ENCODE data around the gene DPEP3.
"Not testable (repeated sequence)": the region's sequence is repeated elsewhere in the genome, so short reads cannot be mapped to it uniquely, and the experiment has no call there.

Gene DPEP3

DNA sequence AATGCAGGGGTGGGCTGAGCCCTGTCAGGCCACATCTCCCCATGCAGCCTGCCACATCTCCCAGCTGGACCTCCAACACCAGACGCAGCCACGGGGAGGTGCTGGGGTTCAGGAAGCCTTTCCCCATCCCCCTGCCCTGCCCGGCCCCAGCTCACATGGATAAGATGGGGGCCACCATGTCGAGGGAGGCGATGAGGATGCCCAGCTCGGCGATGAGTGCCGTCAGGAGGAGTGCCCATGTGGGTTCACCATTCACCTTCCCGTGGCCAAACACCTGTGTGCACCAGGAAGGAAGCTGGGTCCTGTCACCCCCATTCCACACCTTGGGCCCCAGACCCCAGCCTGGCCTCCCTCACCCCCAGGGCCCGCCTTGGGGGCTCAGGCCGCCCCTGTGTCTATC lies 30.7 kb downstream of the DPEP3 start:
- DNase-seq = no peak
- intact Hi-C loops (cut with DNase I) = no loop called here

DNA sequence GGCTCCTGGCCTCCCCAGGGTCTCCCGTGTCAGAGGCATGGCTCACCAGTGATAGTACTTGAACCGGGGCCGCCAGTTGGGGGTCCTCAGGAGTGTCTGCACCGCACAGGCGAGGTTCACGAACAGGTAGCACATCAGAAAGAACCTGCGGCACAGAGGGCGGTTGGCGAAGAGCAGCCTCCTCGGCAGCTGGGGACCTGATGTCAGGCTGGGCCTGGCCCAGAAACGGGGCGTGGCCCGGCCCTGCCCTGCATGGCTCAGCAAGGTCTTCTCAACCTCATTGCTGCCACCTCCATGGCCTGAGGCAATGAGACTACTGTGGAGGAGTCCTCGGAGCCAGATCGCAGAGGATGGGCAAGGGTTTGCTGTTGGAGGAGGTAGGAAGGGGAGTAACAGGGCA lies 32.3 kb downstream of the DPEP3 start:
- intact Hi-C loops (cut with DNase I) = no loop called here
- no peak for DNase-seq

DNA sequence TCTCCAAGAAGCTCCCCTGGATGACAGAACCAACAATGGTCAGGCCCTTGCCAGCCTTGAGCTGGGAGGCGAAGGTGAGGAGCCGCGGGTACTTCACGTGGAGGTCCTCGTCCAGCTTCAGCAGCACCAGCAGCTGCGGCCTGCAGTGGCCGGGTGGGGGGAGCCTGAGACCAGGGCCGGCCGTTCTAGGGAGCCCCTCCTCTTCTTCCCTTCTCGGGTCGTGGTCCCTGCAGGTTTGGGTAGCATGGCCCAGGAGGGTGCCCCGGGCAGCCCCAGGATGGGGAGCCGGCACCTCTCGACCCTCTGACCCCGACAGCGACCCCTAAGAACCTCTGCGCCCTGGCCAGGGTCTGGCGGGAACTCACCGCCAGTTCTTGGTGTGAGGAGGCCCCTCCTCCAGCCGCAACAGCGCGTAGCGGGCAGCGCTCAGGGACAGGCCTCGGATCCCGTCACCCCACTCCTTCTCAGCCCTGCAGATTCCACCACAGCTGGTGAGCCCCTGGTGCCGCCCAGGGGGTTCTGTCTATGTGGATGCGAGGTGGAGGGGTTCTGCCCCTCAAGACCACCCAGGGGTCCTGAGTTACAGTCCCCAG lies 33.2 kb downstream of the DPEP3 start:
- DNase-seq = peak in 1 of 10 donors; percentile 68
- intact Hi-C loops (cut with DNase I) = no loop called here

DNA sequence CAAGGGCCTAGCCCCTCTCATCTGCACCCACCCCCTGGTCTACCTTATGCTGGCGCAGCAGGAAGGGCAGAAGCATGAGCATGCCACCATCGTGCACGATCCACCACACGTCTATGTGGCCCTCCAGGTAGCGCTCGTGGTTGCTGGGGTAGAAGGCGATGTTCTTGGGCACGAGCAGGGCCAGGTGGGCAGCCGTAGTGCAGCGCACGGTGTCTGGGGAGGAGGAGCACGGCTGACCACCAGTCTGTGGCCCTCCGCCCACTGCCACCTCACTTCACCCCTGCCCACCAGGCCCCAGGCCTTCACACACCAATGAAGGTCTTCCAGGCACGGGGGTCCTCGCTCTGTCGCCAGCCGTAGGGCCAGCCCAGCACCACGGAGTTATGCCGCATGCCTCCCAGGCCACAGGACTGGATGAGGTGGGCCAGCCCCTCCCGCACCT lies 34.1 kb downstream of the DPEP3 start:
- DNase-seq = peak in 1 of 10 donors; percentile 66
- intact Hi-C loops (cut with DNase I) = no loop called here

DNA sequence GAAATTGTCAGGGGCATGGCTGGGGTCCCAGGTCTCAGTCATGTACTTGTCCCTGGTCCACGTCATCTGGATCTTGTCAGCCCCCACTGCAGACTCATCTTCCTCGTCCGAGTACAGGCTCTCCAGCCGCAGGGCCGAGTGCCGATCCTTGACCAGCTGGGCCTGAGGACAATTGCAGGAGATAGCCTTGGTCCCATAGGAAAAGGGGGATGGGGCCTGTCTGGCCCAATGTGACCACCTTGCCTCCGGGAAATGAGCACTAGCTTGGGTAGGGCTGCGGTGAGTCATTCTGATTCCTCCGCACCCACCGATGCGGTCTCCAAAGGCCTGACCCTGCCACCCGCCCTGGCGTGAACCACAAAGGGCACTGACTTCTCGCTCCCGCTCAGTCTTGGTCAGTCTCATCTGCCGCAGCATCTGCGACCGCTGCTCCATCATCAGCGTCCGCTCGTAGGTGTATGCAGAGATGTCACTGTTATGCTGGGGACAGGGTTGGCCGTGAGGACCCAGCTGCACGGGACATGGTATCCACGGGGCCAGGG lies 34.8 kb downstream of the DPEP3 start:
- intact Hi-C loops (cut with DNase I) = no loop called here
- DNase-seq = peak in 1 of 10 donors; percentile 56

DNA sequence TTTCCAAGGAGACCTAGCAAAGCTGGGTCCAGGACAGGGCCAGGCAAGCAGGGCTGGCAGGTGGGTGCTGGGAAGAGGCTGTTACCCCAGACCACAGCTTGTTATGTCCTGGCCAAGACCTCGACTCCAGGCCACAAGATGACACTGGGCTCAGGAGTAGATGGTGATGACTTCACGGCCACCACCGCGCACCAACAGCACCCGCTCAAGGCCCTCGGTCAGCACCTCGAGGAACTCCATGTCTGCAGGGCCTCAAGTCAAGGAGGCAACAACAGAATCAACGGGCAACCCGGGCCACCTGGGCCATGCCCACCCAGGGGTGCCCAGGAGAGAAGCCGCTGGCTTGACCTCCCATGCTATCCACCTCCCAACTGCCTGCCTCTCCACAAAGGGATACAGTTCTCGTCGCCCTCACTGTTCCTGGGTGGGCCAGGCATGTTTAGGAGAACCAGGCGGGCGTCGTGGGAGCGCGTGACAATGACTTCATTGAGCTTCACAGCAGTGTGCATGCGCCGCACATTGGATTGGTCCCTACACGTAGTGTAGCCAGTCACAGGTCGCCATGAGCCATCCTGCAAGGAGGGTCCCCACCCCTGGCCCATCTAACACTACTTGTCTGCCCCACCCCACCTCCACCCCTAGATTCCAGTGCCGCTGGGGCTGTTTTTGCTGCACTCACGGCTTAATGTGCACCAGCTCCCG lies 35.5 kb downstream of the DPEP3 start:
- intact Hi-C loops (cut with DNase I) = no loop called here
- DNase-seq = peak in 1 of 10 donors; percentile 67

DNA sequence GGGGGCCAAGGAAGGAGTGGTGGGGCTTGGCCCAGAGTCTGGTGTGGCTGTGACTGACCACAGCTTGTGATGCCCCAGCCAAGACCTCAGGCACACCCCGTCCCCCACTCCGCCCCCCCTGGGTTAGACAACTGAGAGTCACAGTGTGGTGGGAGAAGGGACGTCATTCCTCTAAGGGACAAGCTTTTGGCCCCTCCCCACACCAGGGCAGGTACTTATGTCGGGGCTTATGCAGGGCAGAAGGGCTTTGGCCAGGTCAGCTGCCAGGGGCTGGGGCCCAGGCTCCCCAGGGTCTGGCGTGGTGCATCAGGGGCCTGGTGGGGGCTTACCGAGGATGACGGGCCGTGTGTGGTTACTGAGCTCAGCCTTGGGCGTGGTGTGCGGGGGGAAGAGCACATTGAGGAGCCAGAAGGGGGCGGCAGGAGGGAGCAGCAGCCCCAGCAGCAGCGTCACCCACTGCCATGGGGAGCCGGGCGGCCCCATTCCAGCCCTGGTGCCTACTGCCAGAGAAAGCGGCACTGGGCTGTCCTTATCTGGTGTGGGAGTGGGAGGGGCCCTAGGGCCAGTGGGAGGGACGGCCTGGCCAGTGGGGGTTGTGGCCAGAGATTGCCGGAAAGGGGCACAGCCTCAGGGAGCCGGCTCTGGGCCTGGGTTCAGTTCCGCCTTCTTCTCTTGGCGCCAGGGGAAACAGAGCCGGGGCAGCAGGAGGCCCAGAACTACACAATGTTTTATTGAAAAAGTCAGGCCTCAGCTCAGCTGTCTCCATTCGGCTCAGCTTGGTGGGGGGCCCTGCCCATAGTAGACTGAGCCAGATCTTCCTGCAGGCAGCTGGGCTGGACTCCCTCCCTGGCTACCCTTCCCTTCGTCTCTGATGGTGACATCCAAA lies 36.4 kb downstream of the DPEP3 start, which contains the start of gene LCAT:
TSS of gene LCAT (minus strand) at position 502 of the 886 bp plus-strand sequence. CDS start at position 483, 19 bp downstream.
- DNase-seq = peak; percentile 70 to 97 (median 77)
- intact Hi-C loops (cut with DNase I) = no loop called here

DNA sequence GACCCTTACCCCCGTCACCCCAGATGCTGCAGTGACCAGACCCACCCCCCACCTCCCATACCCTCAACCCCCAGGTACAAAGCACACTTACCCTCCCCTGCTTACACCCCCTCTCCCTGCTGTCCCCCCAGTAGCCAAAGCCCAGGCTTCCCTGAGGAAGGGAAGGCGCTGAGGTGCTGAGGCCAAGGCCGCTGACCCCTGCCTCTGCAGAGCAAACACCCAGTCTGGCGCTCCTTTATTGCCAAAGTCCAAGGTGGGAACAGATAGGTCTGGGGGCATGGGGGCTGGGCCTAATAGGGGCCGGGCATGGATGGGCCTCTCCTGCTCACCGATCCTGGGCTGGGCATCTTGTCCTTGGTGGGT lies 37.1 kb downstream of the DPEP3 start:
- intact Hi-C loops (cut with DNase I) = no loop called here
- DNase-seq = no peak

DNA sequence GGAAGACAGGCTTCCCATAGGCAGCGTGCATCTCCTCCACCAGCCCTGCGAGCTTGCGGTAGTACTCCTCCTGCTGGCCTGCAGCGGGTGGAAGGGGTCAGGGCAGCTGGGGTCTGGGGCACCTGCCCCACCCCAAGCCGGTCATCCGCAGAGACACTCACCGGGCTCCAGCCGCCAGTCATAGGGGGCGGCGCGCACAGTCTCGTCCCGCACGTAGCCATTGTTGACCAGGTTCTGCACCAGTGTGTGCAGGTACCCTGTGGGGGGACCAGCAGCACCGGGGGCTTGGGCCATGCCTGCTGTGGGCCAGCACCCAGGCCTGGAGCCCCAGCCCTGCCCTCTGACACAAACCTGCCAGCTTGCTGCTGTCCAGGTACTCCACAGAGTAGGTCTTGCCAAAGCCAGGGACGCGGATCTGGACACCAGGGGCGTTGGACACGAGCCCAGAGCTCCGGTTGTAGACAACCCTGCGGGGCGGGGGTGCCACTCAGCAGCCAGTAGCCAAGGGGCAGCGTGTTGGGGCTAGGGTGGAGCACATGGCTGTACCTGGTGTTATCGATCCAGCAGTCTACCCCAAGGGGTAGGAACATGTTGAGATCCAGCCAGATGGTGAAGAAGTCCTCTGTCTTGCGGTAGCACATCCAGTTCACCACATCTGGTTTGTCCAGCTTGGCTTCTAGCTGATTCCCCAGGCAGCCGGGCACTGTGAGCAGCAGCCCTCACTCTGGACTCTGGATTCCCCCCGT lies 37.6 kb downstream of the DPEP3 start:
- DNase-seq = peak in 1 of 10 donors; percentile 66
- intact Hi-C loops (cut with DNase I) = no loop called here

DNA sequence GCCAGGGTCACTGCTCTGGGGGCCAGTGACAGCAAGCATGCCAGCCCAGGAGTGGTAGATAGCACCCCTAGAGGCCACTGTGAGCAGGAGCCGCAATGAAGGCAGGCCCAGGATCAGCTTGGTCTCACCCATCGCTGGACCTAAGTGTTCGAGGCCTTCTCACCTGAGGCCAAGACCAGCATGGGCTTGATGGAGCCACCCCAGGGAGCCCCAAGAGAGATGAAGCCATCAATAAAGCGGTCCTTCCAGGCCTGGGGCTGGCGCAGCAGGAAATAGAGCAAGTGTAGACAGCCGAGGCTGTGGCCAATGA lies 38.1 kb downstream of the DPEP3 start:
- DNase-seq = peak in 1 of 10 donors; percentile 67
- intact Hi-C loops (cut with DNase I) = no loop called here

DNA sequence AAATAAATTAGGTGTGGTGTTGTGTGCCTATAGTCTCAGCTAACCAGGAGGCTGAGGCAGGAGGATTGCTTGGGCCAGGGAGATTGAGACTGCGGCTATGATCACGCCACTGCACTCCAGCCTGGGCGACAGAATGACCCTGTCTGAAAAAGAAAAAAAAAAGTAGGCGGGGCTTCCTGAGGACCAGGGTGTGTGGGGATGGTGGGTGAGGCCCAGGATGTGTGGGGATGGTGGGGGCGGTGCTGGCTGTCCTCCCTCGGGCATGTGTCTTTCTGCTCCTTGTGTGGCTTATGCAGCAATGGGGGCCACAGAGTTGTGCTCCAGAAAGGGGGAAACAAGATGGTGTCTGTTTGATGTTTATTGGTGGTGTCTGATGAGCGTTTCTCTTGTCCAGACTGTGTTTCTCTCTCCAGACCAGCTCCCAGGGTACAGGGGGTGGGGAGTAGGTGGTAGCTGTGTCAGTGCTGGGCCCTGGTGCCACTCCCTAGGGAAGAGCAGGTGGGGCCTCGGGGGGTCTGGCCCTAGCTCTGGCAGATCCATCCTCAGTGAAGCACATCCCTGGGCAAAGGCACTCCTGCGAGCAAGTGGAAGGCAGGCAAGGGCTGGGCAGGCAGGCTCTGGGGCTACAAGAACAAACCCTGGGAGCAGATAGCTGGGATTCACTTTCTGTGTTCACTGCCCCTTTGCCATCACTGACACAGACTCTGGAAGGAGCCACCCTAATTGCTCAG lies 38.7 kb downstream of the DPEP3 start:
- no peak for DNase-seq
- intact Hi-C loops (cut with DNase I) = no loop called here

DNA sequence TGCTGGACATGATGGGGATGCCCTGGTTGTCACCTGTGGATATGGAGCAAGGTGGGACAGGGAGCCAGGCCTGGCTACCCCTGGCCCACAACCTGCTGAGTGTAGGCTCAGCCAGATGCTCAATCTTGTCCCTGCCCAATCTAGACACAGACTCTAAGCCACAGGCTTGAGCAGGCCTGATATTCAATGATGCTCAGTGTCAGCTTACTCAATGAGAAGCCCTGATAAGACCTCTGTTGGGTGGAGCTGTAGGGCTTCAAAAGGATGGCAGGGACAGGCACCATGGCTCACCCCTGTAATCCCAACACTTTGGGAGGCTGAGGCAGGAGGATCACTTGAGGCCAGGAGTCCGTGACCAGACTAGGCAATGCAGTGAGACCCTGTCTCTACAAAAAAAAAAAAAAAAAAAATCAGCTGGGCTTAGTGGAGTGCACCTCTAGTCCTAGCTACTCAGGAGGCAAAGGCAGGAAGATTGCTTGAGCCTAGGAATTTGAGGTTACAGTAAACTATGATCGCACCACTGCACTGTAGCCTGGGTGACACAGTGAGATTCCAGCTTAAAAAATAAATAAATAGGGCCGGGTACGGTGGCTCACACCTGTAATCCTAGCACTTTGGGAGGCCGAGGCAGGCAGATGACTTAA lies 39.7 kb downstream of the DPEP3 start:
- DNase-seq = no peak
- intact Hi-C loops (cut with DNase I) = no loop called here

DNA sequence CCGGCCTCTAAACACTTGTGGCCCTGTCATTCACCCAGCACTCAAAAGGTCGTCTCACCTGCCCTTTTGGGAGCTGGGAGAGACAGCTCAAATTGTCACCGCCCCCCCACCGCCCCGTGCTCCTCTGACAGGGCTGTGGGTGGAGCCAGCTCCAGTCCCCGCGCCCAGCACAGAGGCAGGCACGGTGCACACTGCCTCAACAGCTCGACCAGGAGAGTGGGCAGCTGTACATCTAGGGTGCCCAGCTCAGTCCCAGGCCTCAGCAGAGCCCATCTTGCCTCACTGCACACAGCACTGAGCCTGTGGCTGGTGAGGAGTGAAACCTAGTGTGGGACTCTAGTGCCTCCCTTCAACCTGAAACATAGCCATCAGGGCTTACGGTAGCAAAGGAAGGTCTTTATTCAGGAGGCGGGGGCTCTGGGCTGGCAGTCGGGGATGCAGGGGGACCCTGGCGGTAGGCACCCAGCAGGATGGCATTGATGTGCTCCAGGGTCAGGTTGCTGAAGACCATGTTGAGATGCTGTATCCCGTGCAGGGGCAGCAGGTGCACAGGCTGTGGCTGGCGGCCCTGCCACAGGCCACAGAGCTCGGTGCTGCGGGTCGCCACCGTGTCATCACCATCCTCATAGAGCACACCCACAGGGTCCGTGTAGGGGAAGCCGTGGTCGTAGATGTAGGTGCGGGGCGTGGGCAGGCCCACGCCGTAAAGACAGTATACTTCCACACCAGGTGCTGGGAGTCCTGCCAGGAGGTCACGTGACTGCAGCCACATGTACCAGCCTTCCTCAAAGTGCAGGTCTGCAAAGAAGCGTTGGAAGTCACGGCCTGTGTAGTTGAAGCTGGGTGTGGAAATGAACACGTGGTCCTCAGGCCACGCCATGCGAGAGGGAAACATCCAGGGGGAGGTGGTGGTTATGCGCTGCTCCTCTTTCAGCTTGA lies 40.5 kb downstream of the DPEP3 start:
- no peak for DNase-seq
- intact Hi-C loops (cut with DNase I) = loop anchor here (5.0 to 10.0 kb wide), 2 partner anchors 85 to 103 kb away; partner anchors contain the start of genes DDX28 and DUS2

DNA sequence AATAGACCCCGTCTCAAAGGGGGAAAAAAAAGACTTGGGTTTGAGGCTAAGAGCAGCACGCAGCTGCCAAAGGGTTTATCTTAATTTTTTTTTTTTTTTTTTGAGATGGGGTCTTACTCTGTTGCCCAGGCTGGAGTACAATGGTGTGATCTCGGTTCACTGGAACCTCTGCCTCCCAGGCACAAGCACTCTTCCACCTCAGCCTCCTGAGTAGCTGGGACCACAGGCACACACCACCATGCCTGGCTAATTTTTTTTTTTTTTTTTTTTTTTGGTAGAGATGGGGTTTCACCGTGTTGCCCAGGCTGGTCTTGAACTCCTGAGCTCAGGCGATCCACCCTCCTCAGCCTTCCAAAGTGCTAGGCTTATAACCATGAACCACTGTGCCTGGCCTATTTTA lies 42.6 kb downstream of the DPEP3 start:
- intact Hi-C loops (cut with DNase I) = loop anchor here (5.0 to 10.0 kb wide), 2 partner anchors 87 to 105 kb away; partner anchors contain the start of genes DDX28 and DUS2

DNA sequence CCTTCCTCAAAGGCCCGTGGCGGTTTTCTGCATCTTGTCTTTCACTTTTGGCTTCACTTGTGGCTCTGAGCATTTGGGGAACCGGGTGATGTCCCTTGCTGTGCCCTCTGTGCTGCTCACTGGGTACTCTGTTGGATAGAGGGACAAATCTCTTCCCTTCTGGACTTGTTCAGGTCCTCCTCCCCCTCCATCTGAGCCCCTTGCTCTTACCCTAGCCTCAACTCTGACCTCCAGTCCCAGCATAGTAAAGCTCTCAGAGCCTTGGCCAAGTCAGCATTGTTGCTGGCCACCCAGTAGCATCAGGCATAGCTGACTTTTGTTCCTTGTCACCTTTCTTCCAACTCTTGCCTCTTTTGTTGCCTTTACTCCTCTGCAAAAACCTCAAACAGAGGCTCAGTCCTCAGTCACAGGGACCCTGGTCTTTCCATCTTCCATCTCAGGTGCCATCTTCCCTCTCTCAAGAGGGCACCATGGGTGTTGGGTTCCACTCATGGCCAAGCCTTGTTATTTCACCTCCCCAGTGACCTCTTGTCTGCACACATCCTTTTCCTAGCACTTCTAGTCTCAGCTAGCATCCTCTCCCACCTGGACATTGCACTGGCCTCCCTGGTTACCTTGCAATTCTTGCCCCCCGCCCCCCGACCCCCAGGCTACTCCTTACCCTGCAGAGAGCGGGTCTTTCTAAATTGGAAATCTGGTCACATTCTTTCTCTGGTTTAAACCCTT lies 43.3 kb downstream of the DPEP3 start:
- intact Hi-C loops (cut with DNase I) = loop anchor here (5.0 to 10.0 kb wide), 2 partner anchors 88 to 105 kb away; partner anchors contain the start of genes DDX28 and DUS2

More for the DNA sequence above, 42.6 kb downstream of the DPEP3 start:
- DNase-seq = not testable (repeated sequence)

DNA sequence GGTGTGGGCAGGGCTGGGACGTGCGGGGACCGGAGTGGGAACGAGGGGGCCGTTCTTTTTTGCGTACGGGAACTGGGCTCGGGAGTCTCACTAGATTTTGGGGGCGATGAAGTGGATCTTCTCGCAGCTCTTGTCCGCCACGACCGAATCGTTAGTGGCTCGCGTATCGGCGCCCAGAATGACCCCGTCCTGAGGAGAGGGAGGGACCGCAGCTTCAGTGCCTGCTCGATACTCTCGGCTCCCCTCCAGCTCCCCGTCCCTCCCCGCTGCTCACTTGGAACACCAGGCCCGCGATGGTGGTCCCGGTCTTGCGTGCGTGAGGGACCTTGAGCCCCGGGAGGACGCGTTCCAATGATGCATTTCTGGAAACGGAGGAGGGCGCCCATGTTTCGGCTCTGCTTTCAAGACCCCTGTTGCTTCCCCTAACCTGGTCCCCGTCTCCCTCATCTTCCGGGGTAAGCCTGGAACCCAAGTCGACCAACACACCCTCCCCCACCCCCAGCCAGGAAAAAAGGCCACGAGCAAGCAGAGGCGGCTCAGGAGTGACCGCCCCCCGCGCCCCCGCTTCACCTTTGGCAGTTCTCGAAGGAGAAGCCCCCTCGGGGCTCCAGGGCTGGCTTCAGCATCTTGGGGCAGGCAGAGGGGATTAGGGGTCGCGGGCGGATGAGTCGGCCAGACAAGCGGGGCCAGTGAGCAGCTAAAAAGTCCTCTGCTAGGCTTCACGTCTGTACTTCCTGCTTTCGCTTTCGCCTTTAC lies 44.0 kb downstream of the DPEP3 start, which contains the start of gene PSMB10:
TSS of gene PSMB10 (minus strand) at position 727 of the 756 bp plus-strand sequence. CDS start at position 626, 101 bp downstream.
- peak in 5 of 10 donors; percentile 42 to 82 (median 49) for DNase-seq
- intact Hi-C loops (cut with DNase I) = loop anchor here (5.0 to 10.0 kb wide), 2 partner anchors 88 to 106 kb away; partner anchors contain the start of genes DDX28 and DUS2

More for the DNA sequence above, 43.3 kb downstream of the DPEP3 start:
- no peak for DNase-seq
